KG1 (cell line): ENCODE measurements around the gene MST1R.

Experiments used
- DNase-seq: peaks from one replicate; lab custom pipeline; 2025; lab: John Stamatoyannopoulos, UW

The MST1R gene

DNA sequence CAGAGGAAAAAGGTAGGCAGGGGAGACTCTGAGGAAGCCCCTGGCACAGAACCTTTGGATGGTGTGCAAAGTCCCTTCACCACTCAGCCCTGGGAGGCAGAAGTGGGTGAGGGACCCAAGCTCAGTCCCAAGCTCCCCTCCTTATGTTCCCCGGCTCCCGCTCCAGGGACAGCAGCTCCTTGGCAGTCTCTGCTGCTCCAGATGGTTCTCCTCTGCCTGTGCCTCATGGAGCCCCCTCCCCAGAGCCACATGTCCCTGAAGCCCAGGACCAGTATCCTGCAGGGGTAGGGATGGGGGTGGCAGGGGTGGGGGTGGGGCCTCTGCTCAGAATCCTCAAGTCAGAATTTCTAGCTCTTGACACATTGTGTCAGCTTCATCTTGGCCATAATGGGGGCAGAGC lies 26.0 kb downstream of the MST1R start:
- DNase-seq: no peak

DNA sequence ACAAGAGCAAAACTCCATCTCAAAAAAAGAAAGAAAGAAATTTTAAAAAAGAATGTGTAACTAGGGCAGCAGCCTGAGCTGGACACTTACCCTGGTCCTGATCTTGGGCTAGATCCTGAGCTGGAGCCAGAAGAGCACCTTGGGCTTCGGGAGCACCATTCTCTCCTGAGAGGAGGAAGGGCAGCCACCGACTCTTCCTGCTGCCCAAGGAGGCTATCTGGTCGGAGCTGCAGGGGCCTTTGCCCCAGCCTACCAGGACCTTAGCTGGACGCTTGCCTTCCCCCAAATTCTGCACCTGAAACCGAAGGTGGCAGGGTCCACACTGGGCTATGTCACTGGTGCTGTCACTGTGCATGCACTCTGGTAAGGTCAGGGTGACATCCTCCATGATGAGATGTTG lies 27.1 kb downstream of the MST1R start:
- no peak for DNase-seq

DNA sequence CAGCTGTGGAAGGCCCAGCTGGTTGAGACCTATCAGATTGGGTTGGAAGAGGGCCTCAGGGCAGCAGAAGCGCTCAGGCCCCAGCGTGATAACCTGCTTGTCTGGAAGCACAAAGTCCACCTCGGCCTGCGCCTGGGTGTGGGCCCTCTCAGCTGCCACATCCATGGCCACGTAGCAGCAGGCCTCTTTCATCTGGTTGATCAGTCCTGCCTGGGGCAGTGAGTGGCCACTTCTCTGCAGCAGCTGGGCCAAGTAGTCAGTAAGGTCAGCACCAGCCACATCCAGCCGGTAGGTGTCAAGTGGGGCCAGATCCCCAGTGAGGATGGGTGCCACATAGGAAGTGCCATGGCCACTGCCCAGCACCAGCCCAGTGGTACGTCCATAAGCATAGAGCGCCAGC lies 30.1 kb downstream of the MST1R start:
- DNase-seq: no peak

DNA sequence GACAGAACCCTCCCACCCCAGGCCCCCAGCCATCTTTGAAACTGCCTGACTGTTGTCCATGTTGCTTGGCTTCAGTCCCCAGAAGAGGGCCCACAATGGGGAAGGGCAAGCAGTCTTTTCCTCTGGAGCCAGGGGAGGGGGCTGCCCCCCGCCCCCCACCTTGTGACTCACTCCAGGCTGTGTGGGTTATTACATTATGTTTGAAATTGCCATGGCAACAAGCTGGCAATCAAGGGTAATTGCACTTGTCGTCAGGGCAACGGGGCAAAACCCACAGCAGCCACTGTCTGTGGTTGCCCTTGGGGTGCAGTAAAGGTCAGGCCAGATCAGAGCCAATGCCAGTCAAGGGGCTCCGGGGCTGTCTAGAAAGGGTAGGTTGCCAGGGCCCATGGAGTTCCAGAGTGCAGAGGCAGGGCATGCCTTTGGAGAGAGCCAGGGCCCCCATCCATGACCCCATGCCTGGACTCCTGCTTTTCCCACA lies 30.8 kb downstream of the MST1R start:
- no peak for DNase-seq

DNA sequence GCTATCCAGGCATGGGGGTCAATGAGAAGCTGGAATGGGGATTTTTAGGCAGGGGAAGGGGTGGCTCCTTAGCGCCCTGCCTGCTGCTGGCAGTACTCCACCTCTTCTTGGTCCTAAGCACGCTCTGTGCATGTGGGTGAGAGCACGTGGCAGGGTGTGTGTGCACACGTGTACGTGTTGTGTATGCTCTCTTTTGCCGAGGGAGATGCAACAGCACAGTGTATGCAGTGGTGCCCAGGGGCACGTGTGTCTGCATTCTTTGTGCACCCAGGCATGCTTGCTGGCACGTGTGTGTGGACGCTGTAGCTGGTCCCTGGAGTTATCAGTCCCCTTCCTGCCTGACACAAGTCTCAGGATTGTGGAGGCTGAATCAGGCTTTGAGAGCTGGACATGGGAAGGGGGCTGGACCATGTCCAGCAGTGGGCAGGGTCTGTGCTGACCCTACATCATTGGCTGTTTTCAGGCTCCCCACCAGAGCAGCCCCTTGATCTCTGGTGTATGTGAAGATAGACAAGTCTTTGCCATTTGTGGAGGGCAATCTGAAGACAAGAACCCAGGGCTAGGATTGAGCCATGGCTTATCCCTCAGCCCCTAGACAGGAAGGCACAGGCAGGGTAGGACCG lies 32.0 kb downstream of the MST1R start:
- no peak for DNase-seq

DNA sequence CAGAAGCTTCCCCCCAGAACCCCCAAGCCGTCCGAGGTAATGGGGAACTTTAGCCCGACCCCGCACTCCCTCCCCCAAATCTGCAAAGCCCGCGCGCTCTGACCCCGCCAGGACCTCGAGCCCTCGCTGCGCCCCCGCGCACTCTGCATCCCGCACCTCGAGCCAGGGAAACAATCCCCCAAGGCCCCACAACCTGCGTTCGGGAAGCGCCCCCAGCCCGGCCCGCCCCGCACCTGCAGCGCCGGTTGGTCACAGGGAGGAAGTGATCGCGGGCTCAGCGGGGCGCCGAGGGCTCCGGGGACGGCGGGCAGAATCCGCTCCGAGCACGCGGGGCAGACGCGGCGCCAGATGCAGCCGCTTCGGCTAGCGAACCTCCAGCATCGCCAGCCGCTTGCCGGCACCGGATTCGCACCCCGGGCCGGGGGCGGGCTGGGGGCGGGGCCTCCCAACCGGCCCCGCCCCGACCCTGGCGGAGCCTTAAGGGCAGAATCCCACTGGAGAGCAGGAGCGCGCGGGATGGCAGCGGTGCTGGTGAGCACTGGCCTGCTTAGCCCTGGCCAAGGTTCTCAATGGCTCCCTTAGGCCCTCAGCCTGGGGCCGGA lies 34.0 kb downstream of the MST1R start, which contains the start of gene CAMKV:
CAMKV (minus strand) TSS at position 382 of the 602 bp plus-strand sequence. CDS start 7,518 bp downstream, outside the sequence.
- no peak for DNase-seq

DNA sequence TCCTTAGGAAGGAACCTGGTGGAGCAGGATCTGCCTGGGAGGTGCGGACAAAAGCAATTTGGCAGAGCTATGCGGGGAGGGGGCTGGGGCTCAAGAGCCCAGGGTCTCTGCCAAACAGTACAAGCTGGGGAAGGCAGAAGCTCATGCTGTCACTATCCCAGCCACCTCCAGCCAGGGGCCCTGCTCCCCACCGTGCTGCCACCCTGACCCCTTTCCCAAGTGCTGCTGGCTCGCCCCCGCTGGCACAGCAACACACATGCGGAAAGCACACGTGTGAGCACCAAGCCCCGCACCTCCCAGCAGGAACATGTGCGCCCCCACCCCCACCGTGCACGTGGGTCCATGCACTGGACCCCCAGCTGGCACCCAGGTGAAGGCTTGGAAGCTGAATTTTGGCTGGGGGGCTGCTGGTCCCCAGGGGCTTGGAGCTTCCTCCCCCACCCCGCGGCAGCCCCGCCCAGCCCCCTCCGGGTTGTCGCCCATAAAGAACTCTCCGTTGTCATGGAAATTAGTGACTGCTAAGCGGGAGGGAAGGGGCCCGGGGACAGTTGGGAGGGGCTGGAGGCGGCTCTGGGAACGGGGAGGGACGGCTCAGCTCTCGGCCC lies 34.7 kb downstream of the MST1R start:
- no peak for DNase-seq

DNA sequence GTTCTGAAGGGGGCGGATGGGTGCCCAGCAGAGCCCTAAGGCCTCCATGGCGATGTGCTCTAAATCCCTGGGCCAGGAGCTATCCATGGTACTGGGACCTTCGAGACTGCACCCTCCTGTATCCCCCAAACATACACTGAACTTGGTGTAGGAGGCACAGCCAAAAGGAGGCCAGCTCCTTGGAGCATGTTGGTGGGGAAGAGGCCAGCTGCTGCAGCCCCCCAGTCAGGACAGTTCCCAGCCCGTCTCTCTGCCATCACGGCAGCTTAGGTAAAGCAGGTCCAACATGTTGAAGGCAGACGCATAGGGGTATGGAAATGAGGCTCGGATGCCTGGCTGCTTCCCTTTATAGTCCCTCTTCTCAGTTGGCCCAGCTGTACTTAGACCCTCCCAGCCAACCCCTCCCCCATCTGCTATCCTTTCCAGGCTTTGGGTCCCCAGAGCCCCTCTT lies 35.8 kb downstream of the MST1R start:
- DNase-seq: no peak

DNA sequence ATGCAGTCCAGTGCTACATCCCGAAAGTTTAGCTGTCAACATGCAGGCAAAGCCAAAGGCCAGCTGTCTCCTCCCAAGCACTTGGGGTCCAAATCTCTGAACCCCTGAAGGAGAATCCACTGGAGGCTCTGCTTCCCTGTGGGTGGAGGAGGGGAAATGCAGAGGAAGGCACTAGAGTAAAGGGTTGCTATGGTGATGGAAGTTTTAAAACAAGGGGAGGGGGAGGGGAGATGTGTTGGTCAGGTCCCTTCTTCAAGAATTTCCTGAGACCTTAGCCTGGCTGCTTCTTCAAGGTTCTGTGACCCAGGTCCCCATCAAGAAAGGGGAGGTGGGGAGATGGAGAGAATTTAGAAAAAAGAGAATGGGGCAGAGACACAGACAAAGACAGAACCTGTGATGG lies 36.3 kb downstream of the MST1R start:
- no peak for DNase-seq

DNA sequence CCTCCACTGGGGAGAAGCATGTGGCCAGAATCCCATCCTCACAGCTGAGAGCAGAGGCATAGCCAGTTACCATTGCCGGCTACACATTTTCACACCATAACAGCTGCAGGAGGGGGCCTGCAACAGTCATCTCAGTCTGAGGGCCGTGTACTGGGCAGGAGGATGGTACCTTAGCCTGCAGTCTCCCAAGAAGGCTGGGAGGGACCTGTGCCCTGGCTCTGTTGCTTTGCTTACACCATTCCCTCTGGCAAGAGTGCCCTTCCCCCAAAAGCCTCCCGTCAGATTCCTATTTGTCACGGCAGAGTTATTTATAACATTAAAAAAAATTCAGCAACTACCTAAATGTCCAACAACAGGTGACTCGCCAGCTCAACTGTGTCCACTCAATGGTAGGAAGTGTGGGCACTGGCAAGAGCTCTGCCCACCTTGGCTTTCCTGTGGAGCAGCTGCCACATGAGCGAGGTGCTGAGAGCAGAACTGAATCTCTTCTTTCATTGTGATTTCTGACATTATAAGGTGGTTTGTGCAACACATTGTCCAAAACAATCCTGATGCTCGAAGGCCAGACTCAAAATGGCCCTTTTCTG lies 38.4 kb downstream of the MST1R start:
- no peak for DNase-seq

DNA sequence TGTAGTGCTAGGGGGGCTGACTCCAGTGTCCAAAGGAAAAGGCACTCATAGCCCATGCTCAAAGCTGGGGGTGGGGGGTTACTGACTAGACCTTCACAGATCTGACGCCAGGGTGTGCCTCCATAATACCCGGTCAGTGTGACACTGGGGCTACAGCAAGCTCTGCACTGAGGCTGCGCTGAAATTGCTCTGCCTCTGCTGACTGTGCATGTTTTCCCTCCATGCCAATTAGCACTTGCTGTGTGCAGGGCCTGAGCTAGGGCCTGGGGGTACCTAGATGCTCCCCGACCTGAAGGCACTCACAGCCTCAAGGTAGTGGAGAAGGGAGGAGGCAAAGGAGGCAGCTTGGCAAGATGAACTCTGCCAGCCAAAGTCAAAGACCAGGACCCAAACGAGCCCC lies 39.2 kb downstream of the MST1R start:
- no peak for DNase-seq

DNA sequence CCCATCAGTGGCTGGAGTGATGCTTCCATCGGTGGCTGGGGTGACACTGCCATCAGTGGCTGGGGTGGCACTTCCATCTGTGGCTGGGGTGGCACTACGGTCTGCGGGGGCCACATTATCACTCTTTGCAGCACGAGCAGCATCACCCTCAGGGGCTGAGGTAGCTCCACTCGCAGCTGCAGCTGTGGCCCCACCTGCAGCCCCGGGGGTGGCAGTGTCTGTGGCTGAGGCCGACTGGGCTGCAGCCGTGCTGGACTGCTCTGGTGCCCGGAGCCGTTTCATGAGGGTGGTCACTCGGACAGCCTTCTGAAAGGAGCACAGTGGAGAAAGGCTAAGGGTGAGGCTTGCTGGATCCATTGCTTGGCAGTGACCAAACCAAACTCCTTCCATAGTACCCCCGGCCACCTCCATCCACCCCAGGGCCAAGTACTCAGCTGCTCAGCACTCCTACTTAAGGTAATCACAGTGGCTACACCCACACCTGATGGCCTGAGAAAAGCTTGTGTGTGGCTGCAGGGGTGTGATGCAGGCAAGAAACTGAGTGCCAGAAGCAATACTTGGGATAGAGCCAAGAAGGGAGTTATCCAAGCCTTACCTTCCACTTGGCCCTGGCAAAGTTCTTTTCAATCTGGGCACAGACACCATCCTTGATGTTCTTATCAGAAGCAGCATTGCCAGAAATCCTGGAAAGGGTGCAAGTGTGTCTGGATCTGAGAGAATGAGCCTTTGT lies 43.9 kb downstream of the MST1R start:
- DNase-seq: no peak

DNA sequence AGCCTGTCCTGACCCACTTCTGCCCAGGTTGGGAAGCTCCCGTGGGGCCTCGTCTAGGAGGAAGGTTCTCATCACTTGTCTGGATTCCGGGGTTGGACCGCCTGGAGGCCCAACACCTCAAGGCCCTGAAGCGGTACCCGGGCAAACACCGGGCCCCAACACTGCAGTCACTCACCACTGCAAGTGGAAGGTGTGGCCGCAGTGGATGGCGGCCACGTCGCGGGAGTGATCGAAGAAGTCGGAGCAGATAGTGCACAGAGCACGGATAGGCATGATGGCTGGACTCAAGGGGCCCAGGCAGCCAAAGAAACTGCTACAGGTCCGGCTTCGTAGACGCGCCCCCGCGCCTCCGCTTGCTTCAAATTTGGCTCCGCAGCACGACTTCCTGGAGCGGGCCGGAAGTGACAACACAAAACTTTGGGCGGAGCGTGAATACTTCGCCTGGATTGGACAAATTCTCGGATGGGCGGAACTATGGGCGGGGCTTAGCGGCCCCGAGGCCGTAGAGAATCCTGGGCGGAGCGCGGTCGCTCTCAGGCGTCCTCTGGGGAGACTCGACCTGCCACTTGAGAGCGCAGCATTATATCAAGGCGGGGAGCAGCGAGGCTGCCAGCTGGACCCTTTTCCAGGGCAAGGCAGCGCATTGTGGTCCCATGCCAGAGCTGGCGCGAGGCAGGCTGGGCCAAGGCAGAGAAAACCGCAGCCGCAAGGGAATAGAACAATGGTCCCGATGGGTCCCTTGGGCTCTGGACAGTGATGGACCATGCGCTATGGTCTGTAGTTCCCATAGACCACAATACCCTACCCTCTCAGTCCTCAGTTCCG lies 47.3 kb downstream of the MST1R start, which contains the start of gene TRAIP:
TRAIP (minus strand) TSS at position 384 of the 825 bp plus-strand sequence; CDS start at position 273, 111 bp downstream.
- peak; percentile 96 for DNase-seq

DNA sequence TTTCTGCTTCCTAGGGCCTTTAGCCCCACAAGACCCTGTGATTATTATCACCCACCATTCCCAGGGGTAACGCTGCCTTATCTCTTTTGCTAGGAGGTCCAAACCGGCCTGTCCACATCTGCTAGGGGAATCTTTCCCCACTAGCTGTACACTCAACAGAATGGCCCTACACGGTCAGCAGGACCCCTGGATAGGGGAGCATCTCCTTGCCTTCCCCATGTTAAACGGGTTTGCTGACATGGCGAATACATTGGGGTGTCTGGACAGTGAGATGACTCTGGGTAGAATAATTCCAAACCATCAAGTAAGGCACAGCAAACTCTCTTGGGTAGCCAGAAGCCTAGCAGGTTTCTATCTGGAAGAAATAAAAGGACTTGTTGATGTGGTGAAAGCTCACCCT lies 48.0 kb downstream of the MST1R start:
- no peak for DNase-seq

DNA sequence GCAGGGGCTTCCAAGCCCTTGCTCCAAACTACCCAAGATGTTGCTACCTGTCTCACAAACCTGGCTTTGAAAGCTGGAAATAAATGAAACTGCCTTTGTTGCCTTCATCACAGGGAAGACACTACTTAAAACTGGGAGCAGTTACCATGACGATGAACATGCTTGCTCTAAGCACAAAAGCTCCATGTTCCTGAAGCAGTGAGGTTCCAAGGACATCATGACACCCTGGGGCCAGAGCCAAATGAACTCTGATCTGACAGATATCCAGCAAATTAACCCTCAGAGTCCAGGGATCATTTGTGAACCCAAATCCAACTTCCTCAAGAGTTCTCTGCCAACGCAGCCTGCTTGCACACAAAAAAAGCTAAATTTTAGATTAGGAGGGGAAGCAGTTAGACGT lies 58.0 kb downstream of the MST1R start:
- DNase-seq: no peak

DNA sequence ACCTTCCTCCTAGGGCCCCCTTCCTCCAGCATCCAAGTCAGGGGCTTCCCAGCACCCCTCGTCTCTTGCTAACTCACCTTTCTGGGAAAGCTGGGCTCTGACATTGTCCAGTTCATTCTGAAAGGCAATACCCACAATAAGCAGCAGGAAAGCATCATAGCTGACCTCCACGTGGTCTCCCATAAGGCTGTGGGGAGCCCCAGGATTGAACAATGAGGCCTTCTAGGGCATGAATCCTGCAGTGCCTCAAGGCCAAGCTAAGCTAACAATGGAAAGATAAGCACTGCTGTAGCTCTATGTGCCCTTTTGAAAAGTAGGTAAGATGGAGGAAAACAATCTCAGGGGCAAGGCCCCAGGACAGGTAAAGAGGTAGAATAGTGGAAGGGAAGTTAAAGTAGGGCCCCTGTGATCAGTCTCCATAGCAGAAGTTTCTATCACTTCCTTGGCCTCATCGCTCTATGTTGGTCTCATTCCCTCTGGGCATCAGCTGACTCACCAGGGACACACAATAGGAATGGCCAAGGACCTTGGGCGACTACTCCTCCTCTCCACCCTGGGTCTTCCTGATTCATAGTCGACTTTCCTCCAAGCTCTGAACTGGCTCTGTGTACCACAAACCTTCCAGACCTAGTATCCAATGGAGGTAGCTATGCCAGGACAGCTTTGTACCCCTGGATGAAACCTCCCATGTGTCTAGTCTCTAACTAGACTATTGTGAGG lies 59.0 kb downstream of the MST1R start:
- DNase-seq: no peak

DNA sequence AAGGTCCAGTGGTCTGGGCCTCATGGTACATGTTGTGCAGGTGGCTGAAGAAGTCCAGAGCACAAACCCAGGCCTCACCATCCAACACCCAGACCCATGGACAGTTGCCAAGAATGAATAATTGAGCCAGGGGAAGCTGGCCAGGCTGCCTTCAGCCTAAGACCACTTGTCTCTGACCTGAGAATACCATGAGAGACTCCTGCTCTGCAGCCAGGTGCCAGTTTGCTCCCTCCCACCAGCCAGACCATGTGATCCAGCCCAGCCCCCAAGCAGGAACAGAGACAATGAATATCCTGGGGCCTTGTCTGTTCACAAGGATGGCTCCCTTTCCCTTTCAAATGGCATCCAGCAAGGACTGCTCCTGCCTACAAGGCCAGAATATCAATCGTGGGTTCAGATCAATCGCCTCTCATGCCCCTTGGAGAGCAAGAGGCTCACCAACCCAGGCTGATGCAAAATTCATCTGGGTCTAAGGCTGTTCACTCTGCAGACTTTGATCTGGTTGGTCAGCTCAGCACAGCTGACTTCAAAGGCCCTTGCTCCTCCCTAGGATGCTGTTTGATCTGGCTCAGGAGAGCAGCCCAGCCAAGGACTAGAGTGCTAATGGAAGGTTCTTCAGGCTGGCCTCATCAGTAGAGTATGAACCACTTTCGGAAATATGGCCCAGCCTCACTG lies 60.7 kb downstream of the MST1R start:
- DNase-seq: no peak

DNA sequence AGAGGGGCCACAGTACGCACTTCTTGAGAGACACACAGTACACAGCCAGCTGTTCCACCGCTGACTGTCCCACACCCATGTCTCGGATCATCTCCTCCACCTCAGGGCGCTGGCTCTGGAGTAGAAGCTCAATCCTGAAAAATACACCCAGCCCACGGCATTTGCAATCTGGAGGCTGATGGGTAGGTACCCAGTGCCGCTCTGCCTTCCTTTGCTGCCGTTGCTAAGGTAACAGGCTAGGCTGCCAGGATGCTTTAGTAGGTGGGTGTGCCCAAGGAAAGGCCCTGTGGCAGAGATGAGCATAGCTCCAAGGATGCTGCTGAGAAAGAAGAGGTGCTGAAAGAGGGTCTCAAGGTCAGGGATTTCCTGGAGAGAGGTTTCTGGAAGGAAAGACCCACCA lies 61.9 kb downstream of the MST1R start:
- DNase-seq: no peak

DNA sequence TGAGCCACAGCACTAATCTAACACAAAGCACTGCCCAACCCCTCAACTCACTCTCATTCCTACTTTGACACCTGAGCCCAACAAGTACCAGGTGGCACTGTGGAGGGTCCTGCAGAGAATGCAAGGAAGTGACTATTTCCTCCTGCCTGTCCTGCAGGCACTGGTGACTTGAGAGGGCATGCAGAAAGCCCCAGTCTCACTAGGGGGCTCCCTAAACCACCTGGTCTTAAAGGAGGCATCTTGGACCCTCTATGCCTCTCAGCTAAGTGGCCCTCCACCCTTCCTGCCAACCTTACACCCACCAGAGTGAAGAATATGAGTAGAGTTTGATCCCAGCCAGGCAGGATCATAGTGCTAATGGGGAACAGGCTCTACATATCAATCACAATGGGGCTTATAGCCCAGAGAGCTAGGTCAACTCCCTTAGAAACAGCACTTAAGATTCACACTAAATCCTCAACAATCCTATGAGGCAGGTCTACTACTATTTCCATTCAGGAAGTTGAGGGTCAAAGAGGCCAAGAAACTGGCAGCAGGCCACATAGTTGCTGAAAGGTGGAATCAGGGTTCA lies 62.5 kb downstream of the MST1R start:
- no peak for DNase-seq

DNA sequence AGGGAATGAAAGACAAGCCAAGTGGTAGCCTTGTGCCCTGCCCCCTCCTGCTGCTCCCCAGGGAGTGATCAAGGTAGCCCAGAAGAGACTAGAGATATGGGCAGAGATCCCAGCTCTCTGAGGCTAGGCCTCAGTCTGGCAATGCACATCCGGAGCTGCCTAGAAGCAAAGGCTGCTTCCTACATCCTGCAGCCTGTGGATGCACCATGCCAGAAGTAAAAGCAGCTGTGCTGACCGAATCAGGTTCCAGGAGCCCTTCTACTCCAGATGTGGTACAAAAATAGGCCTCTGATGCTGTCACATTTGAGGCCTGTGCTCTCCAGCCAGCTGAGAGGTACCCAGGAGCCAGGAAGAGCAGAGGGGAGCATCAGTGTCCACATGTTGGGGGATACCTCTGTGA lies 63.3 kb downstream of the MST1R start:
- DNase-seq: no peak
